GM12878 (cell line): Measurements from ENCODE around the gene RALGPS1. TPM values are rescaled to one million over a fixed set of nuclear protein-coding genes. Genes with fewer than 3 reads are reported as not detected.

ENCODE experiments used
- ATAC-seq: fragments of 200-7000 bp; cut with Tn5 transposase; 3 replicates; pipeline ENCODE4 v1.9.1; 2020; ENCODE audit warnings: mild to moderate bottlenecking, moderate library complexity
- BruUV-seq: library from RNA; stranded (reverse); fragments of 400-500 nt; replicated peaks from 2 replicates; lab custom pipeline; 2021; lab: Mats Ljungman, UMichigan
- CTCF ChIA-PET: fragments of 300-600 bp; sonication (Branson Sonifier 250); formaldehyde crosslinking; extraction: SDS; loops from one replicate; lab custom pipeline; 2021; ENCODE audit warnings: inconsistent platforms; lab: Yijun Ruan, JAX
- POLR2A ChIA-PET: fragments of 350-600 bp; formaldehyde crosslinking; extraction: SDS; loops from one replicate; lab custom pipeline; 2021; ENCODE audit warnings: inconsistent platforms; lab: Charles Lee
- RAD21 ChIA-PET: fragments of 300-600 bp; sonication (Branson Sonifier 250); formaldehyde crosslinking; loops from one replicate; lab custom pipeline; 2023; ENCODE audit warnings: antibody characterized with exemption; ENCODE audit not compliant: unreplicated experiment; lab: Charles Lee
- SMC1A ChIA-PET: fragments of 300-600 bp; sonication (Branson Sonifier 250); formaldehyde crosslinking; loops from one replicate; lab custom pipeline; 2023; ENCODE audit not compliant: unreplicated experiment, uncharacterized antibody; lab: Charles Lee
- DNase-seq: peaks from one replicate; pipeline ENCODE4 v3.0.0-alpha.2; 2011; ENCODE audit warnings: low read depth, low spot score
- FAIRE-seq: peaks from 3 replicates; lab custom pipeline; 2011; peaks lifted over from hg19 to GRCh38; lab: Jason Lieb, UNC
- H2AFZ ChIP-seq: 2 replicates; pipeline ENCODE4 v1.6.0; 2011; ENCODE audit warnings: low read depth, low read length, control low read depth; ENCODE audit not compliant: control insufficient read depth
- H3K27ac ChIP-seq: 2 replicates; pipeline ENCODE4 v1.5.1; 2011; ENCODE audit warnings: control low read depth; ENCODE audit not compliant: control insufficient read depth, insufficient read depth
- H3K27me3 ChIP-seq, 2 experiments: replicated peaks in 1 of 2; 2 replicates each; pipeline versions ENCODE4 v1.6.0 to v1.6.1; 2011; ENCODE audit warnings: low read length in 1 of 2; ENCODE audit not compliant: control insufficient read depth in 2 of 2, insufficient read depth in 2 of 2
- H3K36me3 ChIP-seq, 2 experiments: 2 replicates each; pipeline ENCODE4 v1.5.1; 2011; ENCODE audit warnings: low read length in 1 of 2; ENCODE audit not compliant: control insufficient read depth in 2 of 2, insufficient read depth in 2 of 2
- H3K4me1 ChIP-seq: 2 replicates; pipeline ENCODE4 v1.6.1; 2011; ENCODE audit warnings: mild to moderate bottlenecking, low read length, moderate library complexity, mixed read lengths; ENCODE audit not compliant: control insufficient read depth, insufficient read depth
- H3K4me2 ChIP-seq: 2 replicates; pipeline ENCODE4 v1.6.0; 2011; ENCODE audit warnings: control low read depth; ENCODE audit not compliant: control insufficient read depth, insufficient read depth
- H3K4me3 ChIP-seq: fragments of 200-600 bp; sonication (generic); 2 replicates; pipeline ENCODE4 v1.5.1; 2016
- H3K79me2 ChIP-seq: 2 replicates; pipeline ENCODE4 v1.6.0; 2011; ENCODE audit warnings: low read length; ENCODE audit not compliant: control insufficient read depth, insufficient read depth
- H3K9ac ChIP-seq: 2 replicates; pipeline ENCODE4 v1.8.0; 2011; ENCODE audit warnings: low read length, control low read depth, mixed read lengths; ENCODE audit not compliant: control insufficient read depth, insufficient read depth
- H3K9me3 ChIP-seq: replicated peaks from 3 replicates; pipeline ENCODE4 v1.5.1; 2011; ENCODE audit warnings: mild to moderate bottlenecking, low read length; ENCODE audit not compliant: control insufficient read depth, insufficient read depth
- H4K20me1 ChIP-seq: 2 replicates; pipeline ENCODE4 v1.6.0; 2011; ENCODE audit not compliant: control insufficient read depth, insufficient read depth
- TCF3 ChIP-seq: IDR thresholded peaks from 2 replicates; pipeline ENCODE4 v1.6.1; 2012; ENCODE audit warnings: low read depth, mild to moderate bottlenecking, low read length, borderline replicate concordance; ENCODE audit not compliant: insufficient read depth
- ZNF592 ChIP-seq: fragments of 450-650 bp; IDR thresholded peaks from 2 replicates; pipeline ENCODE4 v1.6.1; 2017; ENCODE audit warnings: mild to moderate bottlenecking, moderate library complexity
- WGBS: methylation state at CpG from one replicate; pipeline ENCODE4 v1.1.6; 2016; ENCODE audit warnings: low lambda C conversion rate; ENCODE audit not compliant: insufficient replicate concordance, insufficient coverage; ENCODE audit errors: missing lambda C conversion rate; 5-methylcytosine and 5-hydroxymethylcytosine counted together
- in situ Hi-C: fragments of 300-500 bp; cut with MboI; formaldehyde crosslinking; loops from 9 replicates; pipeline ENCODE4 v1.14.3; 2018; ENCODE audit warnings: mixed read lengths
- intact Hi-C: fragments of 100-400 bp; cut with micrococcal nuclease; formaldehyde crosslinking; loops from one replicate; pipeline ENCODE4 v1.14.2; 2022; ENCODE audit not compliant: unreplicated experiment
- polyA plus RNA-seq, 11 experiments: library from polyadenylated mRNA; depleted of rRNA in 4 of 11; unstranded in 6 of 11; stranded (reverse) in 5 of 11; fragments of >200 nt; fragmentation: Nextera tagmentation in 4 of 11; fragmentation: Illumina TruSeq in 1 of 11; extraction: Ambion mirVana in 4 of 11; extraction: Trizol in 1 of 11; gene quantifications; 1 replicate in 1 of 11; 2 replicates in 10 of 11; pipeline versions ENCODE4 v1.2.1 to v1.2.3, GENCODE V29; 2011 to 2016; ENCODE audit warnings: inconsistent platforms in 2 of 11, missing spikeins in 2 of 11, low read depth in 1 of 11
- total RNA-seq, 4 experiments: library from RNA; depleted of rRNA in 3 of 4; stranded (reverse); fragments of >200 nt in 3 of 4; fragmentation: Illumina TruSeq in 1 of 4; extraction: Trizol in 1 of 4; gene quantifications; 2 replicates each; pipeline versions ENCODE4 v1.2.1 to v1.2.3, GENCODE V29; 2013 to 2021

The RALGPS1 gene
- total and polyA plus RNA-seq, 10 of the 15 experiments (the other 5 are each of a cell fraction or from before 2014, with no cell fraction given), result 0.13 to 5.6 (median 2.7) TPM

GRCh38 chr9:127195976-127196825 lies 281.6 kb downstream of the RALGPS1 start:
- H3K4me1 ChIP-seq, result peaks cover 6% of the 10 kb centered on the region
- ChIA-PET CTCF (interaction anchor here (1.8 to 11.7 kb wide), 8 partner anchors 10 to 256 kb away, joined by 5 to 174 read pairs (median 32); no protein-coding TSS in a partner anchor), POLR2A (interaction anchor here (0.9 to 6.0 kb wide), 3 partner anchors 8 to 29 kb away, joined by 3 to 38 read pairs (median 29); no protein-coding TSS in a partner anchor), SMC1A (interaction anchor here (0.5 to 28.2 kb wide), 10 partner anchors 10 to 255 kb away, joined by 3 to 812 read pairs (median 32); no protein-coding TSS in a partner anchor), RAD21 (interaction anchor here (0.7 to 11.3 kb wide), 9 partner anchors 10 to 256 kb away, joined by 3 to 226 read pairs (median 49); no protein-coding TSS in a partner anchor)
- H3K27ac ChIP-seq, result no peak overlapping the region
- no peaks in the 10 kb centered on the region for H4K20me1 ChIP-seq
- intact Hi-C loops, result loop anchor here (5.0 kb wide), 2 partner anchors 34 to 79 kb away; no protein-coding TSS in a partner anchor
- no peaks in the 10 kb centered on the region for H3K27me3 ChIP-seq
- no peaks in the 10 kb centered on the region for H3K9me3 ChIP-seq
- DNase-seq, result no peak
- H3K4me2 ChIP-seq, result no peak overlapping the region
- ATAC-seq, result no peak
- H2AFZ ChIP-seq, result no peak overlapping the region
- no peak overlapping the region for H3K9ac ChIP-seq
- no TSS peak for BruUV-seq
- in situ Hi-C loops, result loop anchor here (5.0 kb wide), 2 partner anchors 229 to 254 kb away; no protein-coding TSS in a partner anchor
- no peak for FAIRE-seq
- no peak overlapping the region for H3K4me3 ChIP-seq
- 75% methylated on average over 19 of the region's 19 CpGs for WGBS
- H3K79me2 ChIP-seq, result no peaks in the 10 kb centered on the region
- H3K36me3 ChIP-seq, result no peaks in the 10 kb centered on the region
- TF ChIP-seq ZNF592 (no peak), TCF3 (no peak)
